ENCODE measurements around the gene NFKBIZ.

GRCh38 chr3:101847328-101847727, 2.0 kb upstream of the NFKBIZ start:
- TF ChIP-seq CTCF (IDR thresholded peaks at IDR 0.05) (no peak), POLR2AphosphoS5 (IDR thresholded peaks at IDR 0.05) (no peak), POLR2A (IDR thresholded peaks at IDR 0.05) (no peak)

All from prostate gland (tissue), 2 donors.